Endothelial cell of umbilical vein (primary cell): Measurements from ENCODE around the gene RELT. TPM values are rescaled to one million over a fixed set of nuclear protein-coding genes. Genes with fewer than 3 reads are reported as not detected.

Experiments used
- BruUV-seq: library from RNA; stranded (reverse); fragments of 400-500 nt; replicated peaks from 2 replicates; lab custom pipeline; 2021; lab: Mats Ljungman, UMichigan
- CTCF ChIA-PET: fragments of 300-600, 350-600 bp; sonication (Branson Sonifier 250); formaldehyde crosslinking; loops from one replicate; lab custom pipeline; 2021; ENCODE audit warnings: antibody characterized with exemption, inconsistent platforms; lab: Charles Lee
- POLR2A ChIA-PET: fragments of 300-600, 350-600 bp; sonication (Branson Sonifier 250); formaldehyde crosslinking; loops from one replicate; lab custom pipeline; 2021; ENCODE audit warnings: antibody characterized with exemption, inconsistent platforms; lab: Charles Lee
- DNase-seq: peaks from one replicate; pipeline ENCODE4 v3.0.0-alpha.2; 2011; ENCODE audit warnings: low read depth, low spot score
- FAIRE-seq: peaks from 2 replicates; lab custom pipeline; 2011; peaks lifted over from hg19 to GRCh38; lab: Jason Lieb, UNC
- H2AFZ ChIP-seq: 2 replicates; pipeline ENCODE4 v1.6.0; 2012; ENCODE audit warnings: low read depth, low read length, control low read depth, inconsistent platforms
- H3K27ac ChIP-seq: 2 replicates; pipeline ENCODE4 v1.5.1; 2011; ENCODE audit warnings: low read depth, mild to moderate bottlenecking, control low read depth, low read length, moderate library complexity; ENCODE audit not compliant: insufficient read depth
- H3K27me3 ChIP-seq, 2 experiments: 2 replicates each; pipeline versions ENCODE4 v1.6.0 to v1.6.1; 2011; ENCODE audit warnings: low read length in 2 of 2, mixed read lengths in 1 of 2; ENCODE audit not compliant: control insufficient read depth in 2 of 2, insufficient read depth in 2 of 2
- H3K36me3 ChIP-seq, 2 experiments: 2 replicates in 1 of 2; 3 replicates in 1 of 2; pipeline ENCODE4 v1.5.1; 2011; ENCODE audit warnings: low read length in 2 of 2, mild to moderate bottlenecking in 1 of 2, moderate library complexity in 1 of 2; ENCODE audit not compliant: control insufficient read depth in 2 of 2, insufficient read depth in 2 of 2; ENCODE audit errors: extremely low read depth in 1 of 2
- H3K4me1 ChIP-seq: 3 replicates; pipeline ENCODE4 v1.5.1; 2011; ENCODE audit warnings: mild to moderate bottlenecking, low read length; ENCODE audit not compliant: control insufficient read depth, insufficient read depth; ENCODE audit errors: extremely low read depth
- H3K4me2 ChIP-seq: 2 replicates; pipeline ENCODE4 v1.6.1; 2011; ENCODE audit warnings: low read length, control low read depth, mixed read lengths; ENCODE audit not compliant: insufficient read depth
- H3K4me3 ChIP-seq, 3 experiments: fragments of 200-600 bp in 1 of 3; sonication (generic), shearing (Covaris generic) in 1 of 3; replicated peaks in 1 of 3; 2 replicates each; pipeline ENCODE4 v1.5.1; 2011 to 2016; ENCODE audit warnings: control low read depth in 3 of 3, low read length in 3 of 3, mild to moderate bottlenecking in 2 of 3, inconsistent platforms in 1 of 3, low read depth in 1 of 3, moderate library complexity in 1 of 3; ENCODE audit not compliant: insufficient read depth in 1 of 3
- H3K79me2 ChIP-seq: 2 replicates; pipeline ENCODE4 v1.6.0; 2012; ENCODE audit warnings: low read length, inconsistent platforms; ENCODE audit not compliant: control insufficient read depth, insufficient read depth
- H3K9ac ChIP-seq: replicated peaks from 2 replicates; pipeline ENCODE3; 2011; ENCODE audit warnings: low read length, control low read depth; ENCODE audit not compliant: insufficient read depth; ENCODE audit errors: extremely low read depth
- H3K9me1 ChIP-seq: replicated peaks from 3 replicates; pipeline ENCODE4 v1.6.0; 2011; ENCODE audit warnings: mild to moderate bottlenecking, low read length; ENCODE audit not compliant: control insufficient read depth, insufficient read depth; ENCODE audit errors: extremely low read depth
- H3K9me3 ChIP-seq: replicated peaks from 2 replicates; pipeline ENCODE4 v1.5.1; 2012; ENCODE audit warnings: low read length, inconsistent platforms; ENCODE audit not compliant: control insufficient read depth, insufficient read depth
- H4K20me1 ChIP-seq: replicated peaks from 2 replicates; pipeline ENCODE3; 2011; ENCODE audit warnings: mild to moderate bottlenecking, low read length; ENCODE audit not compliant: control insufficient read depth, insufficient read depth; ENCODE audit errors: extremely low read depth
- EZH2 ChIP-seq: IDR thresholded peaks from 2 replicates; pipeline ENCODE4 v1.6.1; 2012; ENCODE audit warnings: borderline replicate concordance, low read depth, mild to moderate bottlenecking, moderate library complexity, low read length, inconsistent platforms; ENCODE audit not compliant: severe bottlenecking
- FOS ChIP-seq: IDR thresholded peaks from 2 replicates; pipeline ENCODE4 v1.6.1; 2011; ENCODE audit warnings: mild to moderate bottlenecking, low read length, moderate library complexity, borderline replicate concordance; ENCODE audit not compliant: insufficient read depth
- GATA2 ChIP-seq: IDR thresholded peaks from 2 replicates; pipeline ENCODE4 v1.7.0; 2011; ENCODE audit warnings: low read depth, mild to moderate bottlenecking, moderate library complexity, mixed read lengths, low read length; ENCODE audit not compliant: insufficient read length, insufficient read depth
- JUN ChIP-seq: IDR thresholded peaks from 2 replicates; pipeline ENCODE4 v1.6.1; 2011; ENCODE audit warnings: borderline replicate concordance, low read depth; ENCODE audit not compliant: insufficient read length, insufficient read depth
- MYC ChIP-seq: IDR thresholded peaks from one replicate; pipeline ENCODE4 v1.6.1; 2011; ENCODE audit warnings: mild to moderate bottlenecking, low read depth, low read length
- POLR2A ChIP-seq: IDR thresholded peaks from 2 replicates; pipeline ENCODE4 v1.6.1; 2012; ENCODE audit warnings: low read depth, mild to moderate bottlenecking, control low read depth, low read length
- POLR2AphosphoS5 ChIP-seq: IDR thresholded peaks from 2 replicates; pipeline ENCODE4 v1.6.1; 2012; ENCODE audit warnings: low read depth, mild to moderate bottlenecking, control low read depth, low read length, moderate library complexity; ENCODE audit not compliant: insufficient read depth
- dilution Hi-C: fragments of 300-500 bp; cut with MboI; formaldehyde crosslinking; loops from one replicate; pipeline ENCODE4 v1.15.0; 2019; ENCODE audit warnings: low sequenced_read_pairs; ENCODE audit not compliant: extremely low pct_ligation_motif_present
- intact Hi-C: fragments of 100-400 bp; cut with micrococcal nuclease; formaldehyde crosslinking; loops from one replicate; pipeline ENCODE4 v1.10.0; 2022
- polyA plus RNA-seq, 4 experiments: library from polyadenylated mRNA; depleted of rRNA in 3 of 4; stranded (reverse) in 3 of 4; unstranded in 1 of 4; fragments of >200 nt; gene quantifications; 2 replicates each; pipeline versions ENCODE4 v1.2.1 to v1.2.3, GENCODE V29; 2011 to 2012; ENCODE audit warnings: missing spikeins in 1 of 4
- total RNA-seq: library from RNA; stranded (reverse); gene quantifications from 2 replicates; pipeline ENCODE4 v1.2.3, GENCODE V29; 2021
- TF ChIP-seq, protein P1 (sequence below), 2 donors: IDR thresholded peaks; 1 replicate in 1 of 2; 2 replicates in 1 of 2; pipeline ENCODE4 v1.5.1; 2011; ENCODE audit warnings: low read length in 2 of 2, mild to moderate bottlenecking in 2 of 2, moderate library complexity in 2 of 2, control low read depth in 1 of 2, inconsistent platforms in 1 of 2, low read depth in 1 of 2; ENCODE audit not compliant: insufficient read depth in 1 of 2; ENCODE audit errors: extremely low read depth in 1 of 2
- TF ChIP-seq, protein P2 (sequence below): IDR thresholded peaks from 2 replicates; pipeline ENCODE4 v1.6.1; 2011; ENCODE audit not compliant: insufficient read depth, insufficient read length

The RELT gene
- total and polyA plus RNA-seq, 2 donors (not counting 3 experiments of a cell fraction or from before 2014, with no cell fraction given), result 6.7 to 13.1 TPM

DNA sequence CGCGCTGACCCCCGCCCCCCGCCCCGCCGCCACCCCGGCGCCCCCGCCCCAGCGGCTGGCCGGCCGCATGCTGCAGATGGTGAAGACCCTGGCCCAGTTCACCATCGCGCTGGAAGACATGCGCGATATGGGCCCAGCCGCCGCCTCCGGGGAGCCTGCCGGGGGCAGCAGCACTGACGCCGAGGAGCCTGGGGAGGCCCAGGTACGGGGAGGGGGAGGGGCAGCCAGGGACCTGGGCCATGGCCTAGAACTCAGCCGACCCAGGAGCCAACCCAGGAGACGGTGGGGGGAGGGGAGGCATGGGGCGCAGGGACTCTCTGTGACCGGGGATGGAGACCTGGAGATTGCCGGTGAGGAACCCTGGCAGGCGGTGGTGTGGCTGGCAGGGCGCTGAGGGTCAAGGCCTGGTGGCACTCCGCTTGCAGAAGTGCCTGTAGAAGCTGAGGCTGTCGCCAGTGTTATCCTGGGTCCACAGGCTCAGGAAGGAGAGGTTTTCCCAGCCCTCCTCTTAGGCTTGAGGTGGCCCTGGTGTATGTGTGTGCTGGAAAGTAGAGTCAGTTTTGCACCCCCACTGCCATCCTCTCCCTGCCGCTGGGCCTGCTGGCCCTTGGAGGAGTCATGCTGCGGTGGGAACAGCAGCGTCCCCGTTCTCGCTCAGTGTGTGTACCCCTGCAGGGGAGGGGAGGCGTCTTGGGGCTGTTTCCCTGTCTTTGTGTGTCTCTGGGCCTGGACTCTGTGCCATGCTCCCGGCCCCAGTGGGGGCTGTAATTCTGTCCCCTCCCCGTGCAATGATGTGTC, 32.9 kb upstream of the RELT start:
- dilution Hi-C loops (no loop called here), intact Hi-C loops (no loop called here)
- Histone ChIP-seq H3K27me3 (no peaks in the 10 kb centered on the region), H3K9me3 (no peaks in the 10 kb centered on the region), H3K27ac (no peak overlapping the region), H3K9me1 (no peaks in the 10 kb centered on the region), H3K4me2 (no peak overlapping the region), H3K9ac (no peak overlapping the region), H3K79me2 (no peaks in the 10 kb centered on the region), H3K4me3 (peak overlapping the region in 1 of 3 experiments; percentile 10), H3K4me1 (no peaks in the 10 kb centered on the region), H3K36me3 (peaks cover 0 to 10% of the 10 kb centered on the region in 2 experiments), H4K20me1 (no peaks in the 10 kb centered on the region), H2AFZ (no peak overlapping the region)
- CTCF ChIA-PET, result interaction anchor here (0.9 to 3.8 kb wide), 4 partner anchors 7 to 57 kb away, joined by 3 to 25 read pairs (median 10); no protein-coding TSS in a partner anchor
- no peak for TF ChIP-seq FOS
- no peak for TF ChIP-seq GATA2
- TF ChIP-seq MYC, result no peak
- TF ChIP-seq, protein P1, sequence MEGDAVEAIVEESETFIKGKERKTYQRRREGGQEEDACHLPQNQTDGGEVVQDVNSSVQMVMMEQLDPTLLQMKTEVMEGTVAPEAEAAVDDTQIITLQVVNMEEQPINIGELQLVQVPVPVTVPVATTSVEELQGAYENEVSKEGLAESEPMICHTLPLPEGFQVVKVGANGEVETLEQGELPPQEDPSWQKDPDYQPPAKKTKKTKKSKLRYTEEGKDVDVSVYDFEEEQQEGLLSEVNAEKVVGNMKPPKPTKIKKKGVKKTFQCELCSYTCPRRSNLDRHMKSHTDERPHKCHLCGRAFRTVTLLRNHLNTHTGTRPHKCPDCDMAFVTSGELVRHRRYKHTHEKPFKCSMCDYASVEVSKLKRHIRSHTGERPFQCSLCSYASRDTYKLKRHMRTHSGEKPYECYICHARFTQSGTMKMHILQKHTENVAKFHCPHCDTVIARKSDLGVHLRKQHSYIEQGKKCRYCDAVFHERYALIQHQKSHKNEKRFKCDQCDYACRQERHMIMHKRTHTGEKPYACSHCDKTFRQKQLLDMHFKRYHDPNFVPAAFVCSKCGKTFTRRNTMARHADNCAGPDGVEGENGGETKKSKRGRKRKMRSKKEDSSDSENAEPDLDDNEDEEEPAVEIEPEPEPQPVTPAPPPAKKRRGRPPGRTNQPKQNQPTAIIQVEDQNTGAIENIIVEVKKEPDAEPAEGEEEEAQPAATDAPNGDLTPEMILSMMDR (IDR thresholded peaks at IDR 0.05; ENCODE audit: extremely low read depth in 1 of 2, insufficient read depth in 1 of 2, low read depth in 1 of 2, low read length in 2 of 2), result no peak
- TF ChIP-seq, protein P2, sequence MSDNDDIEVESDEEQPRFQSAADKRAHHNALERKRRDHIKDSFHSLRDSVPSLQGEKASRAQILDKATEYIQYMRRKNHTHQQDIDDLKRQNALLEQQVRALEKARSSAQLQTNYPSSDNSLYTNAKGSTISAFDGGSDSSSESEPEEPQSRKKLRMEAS, result no peak
- TF ChIP-seq JUN, result no peak
- no peak for TF ChIP-seq POLR2AphosphoS5
- TF ChIP-seq POLR2A, result no peak
- no peak for TF ChIP-seq EZH2
- no TSS peak for BruUV-seq
- FAIRE-seq (no peak), DNase-seq (no peak)
- POLR2A ChIA-PET, result no interaction called here
